ENCODE results near the gene DYSF. TPM values are rescaled to one million over a fixed set of nuclear protein-coding genes. Genes with fewer than 3 reads are reported as not detected.

The DYSF gene
- total RNA-seq, 1 experiment from 2014 or later: 0.50 TPM

Other genes with a start within 250 kb of the DYSF start
- 1.0 and 1.5 TPM in 2 replicates for gene PAIP2B, start 226.5 kb upstream of the DYSF start, total RNA-seq (2014; rRNA removed; shearing (Covaris generic))
- 166 and 191 TPM in 2 replicates for gene ZNF638, start 121.8 kb upstream of the DYSF start, total RNA-seq (2014; rRNA removed; shearing (Covaris generic))

Measured in SK-MEL-5 (cell line).